ENCODE measurements around the gene HDGFL1.

GRCh38 chr6:22536122-22536521 lies 33.2 kb upstream of the HDGFL1 start:
- TF ChIP-seq CTCF (IDR thresholded peaks at IDR 0.05; ENCODE audit: poor library complexity, severe bottlenecking) (no peak), MXI1 (conservative IDR thresholded peaks at IDR 0.05; ENCODE audit: poor library complexity, severe bottlenecking) (no peak), POLR2AphosphoS5 (IDR thresholded peaks at IDR 0.05) (no peak)
